KG1 (cell line): ENCODE results near the gene IQCF2.
"Not testable (repeated sequence)": the region's sequence is repeated elsewhere in the genome, so short reads cannot be mapped to it uniquely, and the experiment has no call there.

Source experiments
- DNase-seq: peaks from one replicate; lab custom pipeline; 2025; lab: John Stamatoyannopoulos, UW

Gene IQCF2

GRCh38 chr3:51879937-51880336 is 18.5 kb downstream of the IQCF2 start:
- no peak for DNase-seq

- no peak for DNase-seq
These were observed 25.0 kb downstream of the IQCF2 start for GRCh38 chr3:51886447-51886846.

- no peak for DNase-seq
These were observed 26.2 kb downstream of the IQCF2 start for GRCh38 chr3:51887620-51888019.

GRCh38 chr3:51888463-51889105 is 27.2 kb downstream of the IQCF2 start:
- no peak for DNase-seq

GRCh38 chr3:51891242-51892039 is 30.0 kb downstream of the IQCF2 start:
- DNase-seq, result no peak

GRCh38 chr3:51894391-51894790 is 33.0 kb downstream of the IQCF2 start:
- DNase-seq, result no peak

GRCh38 chr3:51894939-51895338 is 33.5 kb downstream of the IQCF2 start:
- DNase-seq, result no peak

GRCh38 chr3:51896607-51897305 is 35.3 kb downstream of the IQCF2 start:
- DNase-seq, result no peak

GRCh38 chr3:51897391-51897790 is 36.0 kb downstream of the IQCF2 start:
- no peak for DNase-seq

GRCh38 chr3:51900043-51900442 is 38.6 kb downstream of the IQCF2 start:
- not testable (repeated sequence) for DNase-seq

- DNase-seq, result not testable (repeated sequence)
These were observed 40.9 kb downstream of the IQCF2 start for GRCh38 chr3:51902361-51902760.

GRCh38 chr3:51904034-51904823 is 42.8 kb downstream of the IQCF2 start:
- DNase-seq, result no peak

GRCh38 chr3:51908026-51908425 is 46.6 kb downstream of the IQCF2 start:
- DNase-seq, result no peak
